Measurements from ENCODE around the gene USP13.
A peak's percentile ranks its signal among the peaks of the same experiment; 100 is the strongest.

Gene USP13

DNA sequence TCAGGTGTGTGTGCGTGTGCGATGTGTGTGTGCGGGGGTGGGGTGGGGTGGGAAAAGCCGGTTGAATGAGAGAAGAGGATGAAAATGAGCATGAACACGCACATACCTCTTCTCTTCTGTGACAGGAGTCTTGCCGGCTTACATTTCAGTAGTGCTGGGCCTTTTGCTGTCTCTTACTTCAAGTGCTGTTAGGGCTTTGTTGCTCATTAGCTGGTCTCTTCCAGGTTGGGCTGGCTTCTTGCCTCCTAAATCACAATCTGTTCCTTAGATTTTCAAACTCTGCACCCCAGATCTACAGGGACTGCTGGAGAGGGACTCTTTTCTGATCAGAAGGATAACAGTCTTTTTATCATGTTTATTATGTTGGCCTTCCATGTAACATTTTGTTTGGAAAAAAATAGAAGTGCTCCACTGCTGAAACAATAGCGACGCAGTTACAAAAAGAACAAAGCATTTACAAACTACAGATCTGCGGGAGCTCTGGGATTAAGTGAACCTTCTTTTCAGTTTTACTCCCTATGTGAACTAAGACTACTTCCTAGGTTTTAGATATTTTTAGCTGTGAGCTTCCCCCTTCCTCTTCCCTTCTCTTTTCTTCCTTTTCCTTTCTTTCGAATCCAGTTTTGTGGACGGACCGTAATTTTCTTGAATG lies 48.5 kb downstream of the USP13 start:
- no peak for DNase-seq (ENCODE audit: low spot score)

DNA sequence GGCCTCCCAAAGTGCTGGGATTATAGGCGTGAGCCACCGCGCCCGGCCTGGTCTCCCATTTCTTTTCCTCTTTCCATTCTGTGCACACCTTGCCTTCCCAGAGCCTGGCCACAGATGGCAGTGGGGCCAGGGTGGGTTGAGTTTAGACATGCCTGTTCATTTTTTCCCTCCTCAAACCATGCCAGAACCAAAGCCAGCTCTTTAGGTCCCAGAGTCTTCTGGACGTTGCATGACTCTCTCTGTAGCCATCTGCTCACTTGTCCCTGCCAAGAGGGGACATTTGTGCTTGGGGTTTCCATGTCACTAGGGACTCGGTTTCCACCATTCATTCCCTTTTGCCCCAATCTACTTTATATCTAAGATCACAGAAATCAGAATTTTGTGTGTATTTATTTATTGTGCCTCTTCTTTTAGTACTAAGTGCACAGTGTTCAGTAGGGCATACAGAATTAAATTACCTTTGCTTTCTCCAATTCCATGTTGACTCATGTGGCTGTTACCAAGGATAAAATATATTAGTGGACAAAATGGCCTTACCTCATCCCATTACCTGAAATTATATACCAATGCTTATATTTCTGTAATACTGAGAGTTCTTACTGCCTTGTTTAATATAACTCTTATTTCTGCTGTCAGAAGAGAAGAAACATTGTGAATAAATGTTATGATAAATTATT lies 49.6 kb downstream of the USP13 start:
- no peak for DNase-seq (ENCODE audit: low spot score)

DNA sequence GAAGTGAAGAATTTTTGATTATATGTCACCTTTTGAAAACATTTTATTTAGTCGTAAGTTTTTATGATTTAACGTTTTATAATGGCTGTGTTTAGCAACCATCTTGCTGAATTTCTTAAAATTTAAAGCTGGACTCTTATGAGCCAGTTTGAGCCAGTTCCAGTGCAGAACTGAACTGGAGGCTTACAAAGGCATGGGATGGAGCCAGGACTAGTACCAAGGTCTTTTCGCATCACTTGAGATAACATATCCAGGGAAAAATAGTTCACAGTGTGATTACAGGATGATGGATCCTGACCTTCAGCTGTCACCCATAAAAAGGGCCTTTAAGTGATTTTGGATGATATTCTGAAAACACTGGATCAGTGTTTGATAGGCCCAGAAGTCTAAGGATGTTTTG lies 51.0 kb downstream of the USP13 start:
- no peak for DNase-seq (ENCODE audit: low spot score)

DNA sequence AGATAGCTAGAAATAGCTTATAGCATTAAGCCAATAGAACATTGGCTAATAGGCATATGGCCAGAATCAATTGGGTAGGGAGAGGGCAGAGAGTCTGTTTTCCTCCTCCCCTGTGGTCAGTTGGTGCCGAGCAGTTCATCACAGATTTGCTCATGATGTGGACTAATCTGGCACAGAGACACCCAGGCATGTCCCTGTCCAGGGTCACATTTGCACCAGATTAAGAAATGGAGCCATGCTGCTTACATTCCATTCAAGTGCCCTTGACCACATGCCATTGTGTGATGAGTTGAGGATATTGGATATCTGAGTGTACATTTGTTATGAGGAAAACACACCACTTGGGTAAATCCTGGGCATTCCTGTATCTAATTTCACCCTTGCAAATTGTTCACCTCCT lies 53.4 kb downstream of the USP13 start:
- peak; percentile 49 for DNase-seq (ENCODE audit: low spot score)

DNA sequence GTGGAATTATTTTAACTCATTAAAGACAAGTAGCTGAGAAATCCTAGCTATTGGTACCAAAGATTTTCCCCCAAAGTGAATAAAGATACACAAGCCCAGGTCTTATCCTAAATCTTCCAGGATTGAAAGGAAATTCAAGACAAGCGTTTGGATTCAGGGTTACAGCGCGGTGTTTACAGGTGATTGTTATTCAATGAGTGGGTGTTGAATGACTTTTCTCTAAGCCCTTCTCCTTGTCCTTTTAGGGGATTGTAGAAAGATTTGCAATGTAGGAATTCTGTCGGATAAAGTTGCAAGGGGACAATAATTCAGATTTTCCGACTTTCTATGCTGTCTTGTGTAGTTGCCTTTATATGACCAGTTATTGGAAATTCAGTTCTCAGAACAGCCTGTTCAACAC lies 57.2 kb downstream of the USP13 start:
- DNase-seq (ENCODE audit: low spot score): no peak

DNA sequence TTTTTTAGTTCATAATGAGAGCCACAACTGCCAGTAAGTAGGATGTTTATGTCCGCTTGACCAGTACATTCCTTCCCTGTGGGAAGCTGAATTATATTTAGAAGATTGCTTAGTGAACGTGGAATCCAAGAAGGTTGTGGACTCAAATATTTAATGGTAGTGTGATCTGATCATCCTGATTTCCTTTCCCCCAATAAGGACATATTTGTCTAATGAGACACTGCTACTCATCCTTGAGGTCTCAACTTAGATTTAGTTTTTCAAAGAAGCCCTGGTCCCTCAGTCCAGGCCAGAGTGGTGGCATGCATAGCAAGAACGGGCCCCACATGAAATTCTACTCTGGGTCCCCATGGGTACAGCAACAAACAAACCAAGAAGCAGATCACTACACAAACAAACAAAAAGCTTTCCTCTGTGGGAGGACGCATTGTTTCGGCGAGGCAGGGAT lies 60.8 kb downstream of the USP13 start:
- peak; percentile 57 for DNase-seq (ENCODE audit: low spot score)

DNA sequence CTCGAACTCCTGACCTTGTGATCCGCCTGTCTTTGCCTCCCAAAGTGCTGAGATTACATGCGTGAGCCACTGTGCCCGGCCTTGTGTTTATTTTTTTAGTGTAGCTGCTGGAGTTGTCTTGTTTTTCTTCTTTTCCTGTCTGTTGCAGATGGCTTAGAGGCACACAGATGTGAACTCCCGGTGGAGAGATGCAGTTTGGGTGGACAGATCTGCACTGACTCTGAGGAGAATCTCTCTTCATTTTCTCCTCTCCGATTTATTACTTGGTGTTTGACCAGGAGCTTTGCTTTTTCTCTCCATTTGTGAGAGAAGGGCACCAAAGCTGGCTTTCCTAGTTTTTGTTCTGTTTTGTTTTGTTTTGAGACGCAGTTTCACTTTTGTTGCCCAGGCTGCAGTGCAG lies 62.7 kb downstream of the USP13 start:
- DNase-seq (ENCODE audit: low spot score): no peak

DNA sequence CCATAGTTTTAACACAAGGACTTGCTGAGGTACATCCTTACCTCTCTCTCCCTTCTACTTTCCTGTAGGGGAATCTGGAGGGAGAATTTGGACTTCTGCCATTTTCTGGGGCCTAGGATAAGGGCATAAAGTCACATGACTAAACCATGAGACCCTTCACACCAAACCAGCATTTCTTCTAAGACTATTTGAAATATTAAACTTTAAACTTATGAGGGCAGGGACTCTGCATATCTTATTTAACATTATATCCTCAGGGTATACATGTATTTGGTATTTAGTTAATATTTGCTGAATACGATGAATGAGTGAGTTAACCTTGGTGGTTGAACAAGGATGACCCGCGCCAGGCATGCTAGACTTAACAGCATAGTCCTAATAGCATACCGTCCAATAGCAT lies 63.4 kb downstream of the USP13 start:
- DNase-seq (ENCODE audit: low spot score): no peak

DNA sequence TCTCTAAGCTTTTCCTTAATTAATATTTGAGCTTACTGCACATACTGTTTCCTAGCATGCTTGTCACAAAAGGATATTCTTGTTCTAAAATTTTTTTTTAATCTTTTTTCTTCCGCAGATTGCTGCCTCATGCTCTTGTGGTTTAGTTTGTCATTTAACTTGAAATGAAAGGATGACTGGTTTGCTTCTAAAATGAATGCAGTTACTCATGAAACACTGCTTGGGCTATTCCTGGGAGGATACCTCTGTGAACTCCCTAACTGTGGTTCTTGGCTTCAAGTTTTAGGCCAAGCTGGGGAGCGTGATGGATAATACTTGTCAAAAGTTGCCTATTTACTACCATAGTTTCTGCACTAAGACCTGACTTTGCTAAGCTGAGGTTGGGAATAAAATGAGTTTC lies 64.0 kb downstream of the USP13 start:
- peak; percentile 78 for DNase-seq (ENCODE audit: low spot score)

DNA sequence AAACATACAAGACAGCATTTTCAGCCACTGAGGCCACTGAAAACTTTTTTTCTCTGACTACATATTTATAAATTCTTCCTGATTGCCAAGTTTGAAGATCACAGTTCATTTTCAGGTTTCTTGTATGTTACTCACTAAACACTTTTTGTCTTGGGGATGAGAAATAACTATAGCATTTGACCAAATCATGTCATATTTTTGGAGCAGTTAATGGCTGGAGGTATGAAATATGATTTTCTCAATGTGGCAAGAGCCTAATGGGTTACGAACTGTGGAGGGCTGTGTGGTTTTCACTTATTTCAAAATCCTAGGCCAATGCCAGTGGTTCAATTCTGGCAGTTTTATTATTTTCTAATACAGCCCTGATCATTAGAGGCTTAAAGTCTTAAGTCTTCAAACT lies 64.4 kb downstream of the USP13 start:
- peak; percentile 21 for DNase-seq (ENCODE audit: low spot score)

DNA sequence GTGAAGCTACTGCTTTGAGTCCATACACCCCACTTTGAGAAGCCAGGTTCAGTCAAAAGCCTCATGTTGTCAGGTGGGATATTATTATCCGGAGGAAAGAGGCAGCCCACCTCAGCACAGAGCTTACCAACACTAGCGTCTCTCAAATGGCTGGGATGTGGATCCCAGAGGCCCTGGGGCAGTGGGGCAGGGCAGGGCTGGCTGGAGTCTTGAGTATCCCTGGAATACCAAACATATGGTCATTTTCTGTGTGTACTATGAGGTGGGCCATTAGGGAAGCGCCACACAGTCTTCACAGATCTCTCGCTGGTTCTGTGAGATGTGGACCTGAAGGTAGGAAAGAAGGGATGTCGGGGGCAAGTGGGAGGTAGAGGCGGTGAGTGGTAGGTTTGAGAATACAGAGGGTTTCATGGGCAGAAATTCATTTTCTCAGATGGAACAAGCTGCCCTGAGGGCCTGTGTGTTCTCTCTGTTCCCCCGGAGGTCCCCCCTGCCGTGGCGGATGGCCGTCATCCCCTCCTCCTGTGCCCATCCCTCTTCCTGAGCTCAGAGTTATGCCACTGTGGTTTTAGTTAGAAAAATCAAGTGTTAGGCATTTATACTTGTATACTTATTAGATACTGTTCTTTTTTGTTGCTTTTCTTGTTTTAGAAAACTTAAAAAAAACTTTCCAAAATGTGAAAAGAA lies 66.4 kb downstream of the USP13 start:
- no peak for DNase-seq (ENCODE audit: low spot score)

DNA sequence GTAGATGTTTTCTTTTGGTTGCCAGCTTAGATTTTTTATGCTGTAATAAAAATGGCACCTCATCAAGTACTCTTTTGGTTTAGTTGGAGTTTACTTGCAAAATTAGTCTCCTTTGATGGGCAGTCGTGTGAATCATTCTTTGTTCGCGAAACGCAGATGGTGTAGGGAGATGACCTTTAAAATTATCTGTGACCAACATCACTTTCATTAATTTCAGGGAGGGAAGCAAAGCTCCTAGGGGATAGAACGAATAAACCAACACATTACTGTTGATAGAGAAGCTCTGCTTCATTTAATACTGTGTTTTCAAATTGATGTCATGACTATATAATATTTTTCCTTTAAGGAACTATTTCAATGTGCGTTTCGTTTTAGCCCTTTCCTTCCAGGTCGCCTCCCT lies 67.4 kb downstream of the USP13 start:
- DNase-seq (ENCODE audit: low spot score): no peak

DNA sequence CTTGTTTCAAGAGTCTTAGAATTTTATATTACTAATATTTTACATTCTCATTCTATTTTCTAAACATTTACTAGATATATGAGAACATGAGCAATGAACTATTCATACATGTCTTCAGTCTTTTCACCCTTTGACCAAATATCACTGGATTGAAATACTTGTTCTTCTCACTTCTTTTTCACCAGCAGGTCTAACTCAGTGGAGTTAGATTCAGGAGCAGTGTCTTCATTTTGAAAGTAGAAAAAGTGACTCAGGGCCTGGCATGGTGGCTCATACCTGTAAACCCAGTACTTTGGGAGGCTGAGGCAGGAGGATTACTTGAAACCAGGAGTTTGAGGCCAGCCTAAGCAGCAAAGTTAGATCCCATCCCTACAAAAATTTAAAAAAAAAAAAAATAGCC lies 70.8 kb downstream of the USP13 start:
- DNase-seq (ENCODE audit: low spot score): no peak

DNA sequence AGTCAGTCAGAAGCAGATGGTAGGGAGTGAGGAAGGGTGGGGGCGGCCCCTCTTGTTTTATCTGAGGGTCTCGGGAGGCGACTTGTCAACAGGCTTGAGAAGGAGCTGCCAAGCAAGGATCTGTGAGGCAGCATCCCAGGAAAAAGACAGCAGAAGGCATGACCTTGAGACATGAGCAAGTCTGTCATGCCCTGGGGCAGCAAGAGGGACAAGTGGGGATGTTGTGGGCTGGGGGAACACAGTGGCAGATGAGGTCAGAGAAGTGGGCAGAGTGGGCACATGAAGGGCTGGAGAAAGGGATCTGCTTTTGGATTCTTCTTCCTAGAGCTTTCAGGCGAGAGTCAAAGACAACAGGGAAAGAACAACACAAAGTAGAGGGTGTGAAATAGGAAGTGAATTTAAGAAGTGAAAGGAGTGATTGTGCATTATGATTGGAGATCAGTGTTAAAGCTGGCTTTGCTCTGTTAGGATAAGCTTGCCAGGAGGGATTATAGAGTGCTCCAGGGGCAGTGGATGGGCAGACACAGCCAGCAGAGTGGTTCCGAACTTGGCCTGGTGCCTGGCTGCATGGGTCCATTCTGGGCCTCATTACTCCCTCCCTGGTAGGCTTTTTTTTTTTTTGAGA lies 73.3 kb downstream of the USP13 start:
- DNase-seq (ENCODE audit: low spot score): no peak

DNA sequence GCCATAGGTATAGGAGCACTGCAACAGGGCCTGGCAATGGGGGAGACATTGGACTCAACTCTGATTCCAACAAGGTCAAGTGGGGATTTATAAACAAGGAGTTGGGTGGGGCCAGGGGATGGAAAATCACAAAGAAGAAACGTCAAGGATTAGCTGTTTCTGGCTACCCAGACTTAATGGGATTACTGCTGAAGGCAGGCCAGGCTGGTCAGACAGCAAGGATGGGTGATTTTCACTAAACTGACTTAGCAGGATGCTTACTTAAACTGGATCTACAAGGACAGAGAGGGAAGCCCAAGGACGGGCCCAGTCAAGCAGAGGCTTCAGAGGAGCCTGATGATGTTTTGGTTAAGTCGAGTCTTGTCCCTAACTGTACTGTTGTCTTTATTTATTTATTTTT lies 76.2 kb downstream of the USP13 start:
- no peak for DNase-seq (ENCODE audit: low spot score)

DNA sequence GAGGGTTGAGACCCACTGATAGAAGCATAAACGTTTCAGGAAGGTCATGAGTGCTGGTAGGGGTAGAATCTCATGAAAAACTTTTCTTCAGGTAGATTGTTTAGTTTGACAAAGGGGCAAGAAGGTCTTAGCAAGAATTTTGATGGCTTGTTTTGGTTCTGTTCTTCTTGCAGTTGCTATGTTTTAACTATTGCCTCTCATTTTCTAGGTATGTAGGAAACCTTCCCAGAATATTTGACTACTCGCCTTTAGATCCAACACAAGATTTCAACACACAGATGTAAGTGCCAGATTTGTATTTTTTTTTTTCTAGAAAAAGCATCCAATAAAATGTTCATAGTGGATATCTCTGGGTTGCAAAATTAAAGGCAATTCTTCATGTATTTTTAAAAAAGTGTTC lies 77.1 kb downstream of the USP13 start:
- no peak for DNase-seq (ENCODE audit: low spot score)

DNA sequence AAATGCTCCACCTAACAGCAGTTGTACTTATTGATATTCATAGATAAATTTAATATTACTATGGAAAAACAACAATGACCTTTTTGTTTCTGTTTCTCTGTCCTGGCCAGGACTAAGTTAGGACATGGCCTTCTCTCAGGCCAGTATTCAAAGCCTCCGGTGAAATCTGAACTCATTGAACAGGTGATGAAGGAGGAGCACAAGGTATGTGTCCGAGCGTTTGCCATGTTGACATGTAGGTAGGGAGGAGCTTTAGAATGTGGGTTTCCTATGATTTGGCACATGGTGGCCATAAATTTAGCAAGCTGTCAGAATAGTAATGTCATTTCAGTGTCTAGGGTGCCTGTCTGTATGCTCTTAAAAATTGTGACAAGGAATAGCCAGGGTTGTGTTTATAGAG lies 77.7 kb downstream of the USP13 start:
- DNase-seq (ENCODE audit: low spot score): no peak

DNA sequence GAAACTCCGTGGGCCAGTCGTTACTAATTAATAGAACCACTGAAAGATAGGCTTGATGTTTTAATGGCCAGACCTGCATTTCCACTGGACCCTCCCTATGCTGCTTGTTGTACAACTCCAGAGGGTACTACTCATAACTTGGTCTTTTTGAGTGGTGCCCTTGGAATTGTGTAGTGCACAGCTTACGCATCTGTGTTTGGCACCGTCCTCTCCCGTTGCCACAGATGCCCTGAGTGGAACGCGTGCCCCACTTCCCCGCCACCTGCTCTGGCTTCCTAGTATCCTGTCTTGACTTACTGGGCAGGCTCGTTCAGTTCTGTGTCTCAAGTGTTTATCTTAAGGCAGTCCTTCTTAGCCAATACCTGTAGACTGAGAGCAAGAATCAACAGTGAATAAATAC lies 78.7 kb downstream of the USP13 start:
- DNase-seq (ENCODE audit: low spot score): no peak

DNA sequence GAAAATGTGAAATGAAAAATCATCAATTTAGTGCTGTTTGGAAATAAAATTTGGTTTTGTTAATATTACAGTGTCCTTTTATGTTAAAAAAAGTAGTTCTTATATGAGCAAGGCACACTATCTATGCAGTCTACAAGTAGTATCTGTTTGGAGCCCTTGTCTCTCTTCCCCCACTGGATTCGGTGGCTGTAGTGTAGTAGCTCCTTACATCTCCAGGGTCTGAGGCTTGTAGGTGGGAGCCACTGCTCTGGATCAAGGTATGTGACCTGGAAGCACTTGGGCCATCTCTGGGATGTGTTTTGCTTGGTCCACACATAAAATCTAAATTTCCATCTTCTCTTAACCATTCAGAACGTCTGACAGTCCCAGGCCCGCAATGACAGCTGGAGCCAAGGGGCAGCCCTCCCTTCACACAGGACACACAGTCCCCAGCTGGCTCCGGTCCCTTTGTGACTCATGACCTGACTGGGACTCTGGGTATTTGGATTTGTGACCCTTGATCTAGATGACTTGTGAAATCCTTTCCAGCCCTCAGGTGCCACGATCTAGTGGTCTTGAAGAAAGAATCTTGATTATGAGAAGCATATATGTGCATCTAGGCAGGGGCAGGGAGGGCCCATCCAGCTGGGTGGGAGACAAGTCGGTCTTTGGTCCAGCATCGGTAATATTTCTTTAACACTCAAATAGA lies 80.0 kb downstream of the USP13 start:
- no peak for DNase-seq (ENCODE audit: low spot score)

DNA sequence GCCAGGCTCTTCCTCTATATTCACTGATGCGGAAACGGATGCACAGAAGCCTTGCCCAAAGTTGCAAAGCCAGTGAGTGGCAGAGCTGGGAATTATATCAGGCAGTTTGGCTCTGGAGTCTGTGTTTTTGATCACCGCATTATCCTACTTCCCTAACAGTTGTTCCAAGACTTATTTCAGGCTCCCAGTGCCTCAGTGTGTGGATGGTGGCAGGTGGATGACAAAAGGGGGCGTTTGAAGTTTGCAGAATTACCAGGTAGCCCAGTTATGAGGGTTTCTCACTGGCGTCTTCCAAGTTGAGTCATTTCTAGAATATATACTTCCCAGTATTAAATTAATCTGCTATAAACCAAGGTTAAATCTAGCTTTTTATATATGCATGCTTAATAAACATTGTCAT lies 81.0 kb downstream of the USP13 start:
- no peak for DNase-seq (ENCODE audit: low spot score)

DNA sequence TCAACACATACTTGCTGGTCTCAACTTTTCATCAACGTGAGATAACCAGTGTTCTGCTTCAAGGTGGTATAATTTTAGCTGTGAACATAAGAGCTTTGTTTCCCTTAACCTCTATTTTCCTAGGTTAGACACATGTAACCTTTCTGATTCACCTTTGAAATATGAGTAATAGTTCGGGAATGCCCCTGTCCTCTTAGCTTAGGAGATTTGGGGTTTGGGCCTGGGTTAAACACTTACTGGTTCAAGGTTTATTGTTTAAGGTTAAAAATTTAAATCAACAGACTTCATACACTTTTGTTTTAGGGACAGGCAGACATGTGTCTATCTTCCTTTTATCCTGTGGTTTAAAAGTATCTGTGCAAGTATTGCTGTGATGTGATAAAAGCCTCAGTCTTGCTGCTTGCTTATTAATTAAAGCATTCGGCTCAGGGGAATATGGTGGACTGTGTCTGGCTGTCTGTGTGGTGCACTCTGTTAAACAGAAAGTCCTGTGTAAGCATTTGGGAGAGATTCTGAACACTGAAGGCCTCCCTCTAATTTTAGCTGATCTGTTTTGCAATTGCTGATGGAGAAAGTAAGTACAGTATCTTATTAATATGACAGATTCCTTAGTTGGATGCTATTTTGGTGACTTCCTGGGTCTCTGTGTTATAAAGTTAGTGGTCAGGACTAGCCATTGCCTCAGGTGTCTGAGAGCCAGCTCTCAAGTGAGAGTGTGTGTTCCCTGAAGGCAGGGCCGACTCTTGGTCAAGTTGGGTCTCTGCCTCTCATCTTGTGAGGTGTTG lies 81.8 kb downstream of the USP13 start:
- DNase-seq (ENCODE audit: low spot score): no peak

DNA sequence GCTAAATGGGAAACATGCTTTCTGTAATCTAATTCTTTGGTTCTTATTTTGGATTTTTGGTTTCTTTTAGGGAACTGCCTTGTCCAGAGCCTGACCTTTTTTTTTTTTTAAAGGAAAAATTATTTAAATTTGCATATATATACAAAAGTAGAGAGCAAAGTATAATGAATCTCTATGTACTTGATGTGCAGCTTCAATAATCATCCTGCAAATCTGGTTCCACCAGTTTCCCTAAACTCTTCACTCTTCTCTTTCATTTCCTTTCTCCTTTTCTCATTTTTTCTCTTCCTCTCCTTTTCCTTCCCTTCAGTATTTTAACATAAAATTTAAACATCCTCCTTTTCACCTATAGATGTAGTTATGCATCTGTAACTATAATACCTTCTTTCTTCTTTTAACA lies 82.5 kb downstream of the USP13 start:
- no peak for DNase-seq (ENCODE audit: low spot score)

Measured in AG20443 (cell line).